ENCODE measurements around the gene CELSR3.

DNA sequence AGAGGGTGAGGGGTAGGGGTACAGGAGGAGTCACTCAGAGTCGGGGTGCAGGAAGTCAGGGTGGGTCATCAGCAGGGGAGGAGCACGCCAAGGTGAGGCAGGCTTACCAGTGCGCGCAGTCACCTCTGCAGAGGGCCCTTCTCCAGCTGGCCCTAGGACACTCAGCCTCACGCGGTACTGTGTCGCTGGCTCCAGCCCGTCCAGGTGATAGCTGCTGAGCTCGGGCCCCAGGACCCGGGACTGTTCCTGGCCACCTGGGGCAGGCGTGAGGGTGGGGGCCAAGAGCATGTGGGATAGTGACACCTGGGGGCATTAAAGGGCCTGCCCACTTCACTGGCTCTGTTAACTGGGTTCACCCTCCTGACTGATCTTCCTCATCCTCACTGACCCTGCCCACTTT is 75.0 kb downstream of the CELSR3 start:
- TF ChIP-seq, protein P1, sequence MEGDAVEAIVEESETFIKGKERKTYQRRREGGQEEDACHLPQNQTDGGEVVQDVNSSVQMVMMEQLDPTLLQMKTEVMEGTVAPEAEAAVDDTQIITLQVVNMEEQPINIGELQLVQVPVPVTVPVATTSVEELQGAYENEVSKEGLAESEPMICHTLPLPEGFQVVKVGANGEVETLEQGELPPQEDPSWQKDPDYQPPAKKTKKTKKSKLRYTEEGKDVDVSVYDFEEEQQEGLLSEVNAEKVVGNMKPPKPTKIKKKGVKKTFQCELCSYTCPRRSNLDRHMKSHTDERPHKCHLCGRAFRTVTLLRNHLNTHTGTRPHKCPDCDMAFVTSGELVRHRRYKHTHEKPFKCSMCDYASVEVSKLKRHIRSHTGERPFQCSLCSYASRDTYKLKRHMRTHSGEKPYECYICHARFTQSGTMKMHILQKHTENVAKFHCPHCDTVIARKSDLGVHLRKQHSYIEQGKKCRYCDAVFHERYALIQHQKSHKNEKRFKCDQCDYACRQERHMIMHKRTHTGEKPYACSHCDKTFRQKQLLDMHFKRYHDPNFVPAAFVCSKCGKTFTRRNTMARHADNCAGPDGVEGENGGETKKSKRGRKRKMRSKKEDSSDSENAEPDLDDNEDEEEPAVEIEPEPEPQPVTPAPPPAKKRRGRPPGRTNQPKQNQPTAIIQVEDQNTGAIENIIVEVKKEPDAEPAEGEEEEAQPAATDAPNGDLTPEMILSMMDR (IDR thresholded peaks at IDR 0.05): no peak
- TF ChIP-seq, protein P2, sequence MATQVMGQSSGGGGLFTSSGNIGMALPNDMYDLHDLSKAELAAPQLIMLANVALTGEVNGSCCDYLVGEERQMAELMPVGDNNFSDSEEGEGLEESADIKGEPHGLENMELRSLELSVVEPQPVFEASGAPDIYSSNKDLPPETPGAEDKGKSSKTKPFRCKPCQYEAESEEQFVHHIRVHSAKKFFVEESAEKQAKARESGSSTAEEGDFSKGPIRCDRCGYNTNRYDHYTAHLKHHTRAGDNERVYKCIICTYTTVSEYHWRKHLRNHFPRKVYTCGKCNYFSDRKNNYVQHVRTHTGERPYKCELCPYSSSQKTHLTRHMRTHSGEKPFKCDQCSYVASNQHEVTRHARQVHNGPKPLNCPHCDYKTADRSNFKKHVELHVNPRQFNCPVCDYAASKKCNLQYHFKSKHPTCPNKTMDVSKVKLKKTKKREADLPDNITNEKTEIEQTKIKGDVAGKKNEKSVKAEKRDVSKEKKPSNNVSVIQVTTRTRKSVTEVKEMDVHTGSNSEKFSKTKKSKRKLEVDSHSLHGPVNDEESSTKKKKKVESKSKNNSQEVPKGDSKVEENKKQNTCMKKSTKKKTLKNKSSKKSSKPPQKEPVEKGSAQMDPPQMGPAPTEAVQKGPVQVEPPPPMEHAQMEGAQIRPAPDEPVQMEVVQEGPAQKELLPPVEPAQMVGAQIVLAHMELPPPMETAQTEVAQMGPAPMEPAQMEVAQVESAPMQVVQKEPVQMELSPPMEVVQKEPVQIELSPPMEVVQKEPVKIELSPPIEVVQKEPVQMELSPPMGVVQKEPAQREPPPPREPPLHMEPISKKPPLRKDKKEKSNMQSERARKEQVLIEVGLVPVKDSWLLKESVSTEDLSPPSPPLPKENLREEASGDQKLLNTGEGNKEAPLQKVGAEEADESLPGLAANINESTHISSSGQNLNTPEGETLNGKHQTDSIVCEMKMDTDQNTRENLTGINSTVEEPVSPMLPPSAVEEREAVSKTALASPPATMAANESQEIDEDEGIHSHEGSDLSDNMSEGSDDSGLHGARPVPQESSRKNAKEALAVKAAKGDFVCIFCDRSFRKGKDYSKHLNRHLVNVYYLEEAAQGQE (IDR thresholded peaks at IDR 0.05; ENCODE audit: insufficient read depth in 1 of 2, low read depth in 2 of 2, low read length in 1 of 2): no peak
- no peak for TF ChIP-seq POLR2AphosphoS5 (IDR thresholded peaks at IDR 0.05; ENCODE audit: low read depth, low read length)
